ENCODE results near the gene PLA2G5.

PLA2G5 gene

DNA sequence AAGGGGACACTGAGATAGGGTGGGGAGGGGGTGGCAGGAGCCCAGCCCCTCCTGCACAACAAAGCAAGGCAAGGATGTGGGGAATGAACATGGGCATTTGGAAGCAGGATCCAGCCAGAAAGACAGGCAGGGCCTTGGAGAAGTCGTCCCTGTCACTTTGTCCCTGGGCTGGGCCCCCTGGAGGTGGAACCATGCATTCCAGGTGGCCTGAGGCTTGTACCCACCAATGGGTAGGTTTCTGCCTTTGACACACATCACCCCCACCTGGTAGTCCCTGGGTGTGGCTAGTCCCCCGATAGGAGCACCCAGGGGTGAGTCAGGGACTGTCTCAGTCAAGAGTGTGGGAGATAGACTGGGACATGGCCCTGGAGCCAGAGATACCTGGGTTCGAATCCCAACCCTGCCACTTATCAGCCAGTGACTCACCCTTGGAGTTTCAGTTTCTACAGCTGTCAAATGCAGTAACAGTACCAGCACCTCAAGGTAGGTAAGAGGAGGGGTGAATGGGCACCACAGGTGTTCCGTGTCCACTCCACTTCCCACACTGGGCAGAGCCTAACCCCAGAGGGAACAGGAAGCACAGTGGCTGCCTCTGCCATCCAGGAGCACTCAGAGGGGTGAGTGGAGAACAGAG is 39.3 kb downstream of the PLA2G5 start:
- no peaks in the 10 kb centered on the region for H3K36me3 ChIP-seq (ENCODE audit: insufficient read depth, low read length)
- H3K4me1 ChIP-seq (ENCODE audit: insufficient read depth, low read length) = peaks cover 3% of the 10 kb centered on the region; the same call in 1 of the 2 replicates
- H3K9ac ChIP-seq (ENCODE audit: low read depth, low read length) = no peak overlapping the region
- no peaks in the 10 kb centered on the region; the same call in 1 of the 2 replicates for H3K9me3 ChIP-seq (ENCODE audit: control insufficient read depth, insufficient read depth, low read length)

DNA sequence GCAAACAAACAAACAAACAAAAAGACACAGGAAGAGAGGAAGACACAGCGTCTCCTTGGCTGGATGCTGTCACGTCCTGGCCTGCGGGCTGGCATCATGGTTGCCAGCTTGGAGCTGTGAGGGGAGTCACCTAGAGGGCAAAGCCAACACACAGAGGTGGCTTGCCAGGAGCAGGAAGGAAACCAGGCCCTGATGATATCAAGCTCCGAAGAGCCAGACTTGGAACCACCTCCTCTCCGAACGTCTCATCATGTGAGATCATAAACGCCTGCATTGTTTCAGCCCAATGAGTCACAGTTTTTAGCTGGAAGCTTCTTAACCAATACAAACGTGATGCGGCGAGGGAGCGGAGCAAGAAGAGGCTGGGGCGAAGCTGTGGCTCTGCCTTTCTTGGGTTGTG is 40.7 kb downstream of the PLA2G5 start:
- Histone ChIP-seq H3K9me3 (ENCODE audit: control insufficient read depth, insufficient read depth, low read length) (no peaks in the 10 kb centered on the region; the same call in 1 of the 2 replicates), H3K4me1 (ENCODE audit: insufficient read depth, low read length) (peaks cover 6% of the 10 kb centered on the region; the same call in 1 of the 2 replicates), H3K9ac (ENCODE audit: low read depth, low read length) (no peak overlapping the region)

DNA sequence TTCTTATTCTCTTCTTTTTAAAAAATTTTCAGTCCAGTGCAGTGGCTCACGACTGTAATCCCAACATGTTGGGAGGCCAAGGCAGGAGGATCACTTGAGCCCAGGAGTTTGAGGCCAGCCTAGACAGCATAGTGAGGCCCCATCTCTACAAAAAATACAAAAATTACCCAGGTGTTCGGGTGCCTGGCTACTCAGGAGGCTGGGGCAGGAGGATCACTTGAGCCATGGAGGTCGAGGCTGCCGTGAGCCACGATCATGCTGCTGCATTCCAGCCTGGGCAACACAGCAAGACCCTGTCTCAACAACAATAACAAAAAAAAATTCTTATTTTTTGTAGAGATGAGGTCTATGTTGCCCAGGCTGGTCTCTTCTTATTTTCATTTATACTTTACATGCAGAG is 41.5 kb downstream of the PLA2G5 start:
- Histone ChIP-seq H3K4me1 (ENCODE audit: insufficient read depth, low read length) (peaks cover 6% of the 10 kb centered on the region; the same call in 1 of the 2 replicates), H3K9me3 (ENCODE audit: control insufficient read depth, insufficient read depth, low read length) (no peaks in the 10 kb centered on the region), H3K9ac (ENCODE audit: low read depth, low read length) (no peak overlapping the region), H3K36me3 (ENCODE audit: insufficient read depth, low read length) (no peaks in the 10 kb centered on the region)

More for the DNA sequence above, 40.7 kb downstream of the PLA2G5 start:
- no peaks in the 10 kb centered on the region for H3K36me3 ChIP-seq (ENCODE audit: insufficient read depth, low read length)

DNA sequence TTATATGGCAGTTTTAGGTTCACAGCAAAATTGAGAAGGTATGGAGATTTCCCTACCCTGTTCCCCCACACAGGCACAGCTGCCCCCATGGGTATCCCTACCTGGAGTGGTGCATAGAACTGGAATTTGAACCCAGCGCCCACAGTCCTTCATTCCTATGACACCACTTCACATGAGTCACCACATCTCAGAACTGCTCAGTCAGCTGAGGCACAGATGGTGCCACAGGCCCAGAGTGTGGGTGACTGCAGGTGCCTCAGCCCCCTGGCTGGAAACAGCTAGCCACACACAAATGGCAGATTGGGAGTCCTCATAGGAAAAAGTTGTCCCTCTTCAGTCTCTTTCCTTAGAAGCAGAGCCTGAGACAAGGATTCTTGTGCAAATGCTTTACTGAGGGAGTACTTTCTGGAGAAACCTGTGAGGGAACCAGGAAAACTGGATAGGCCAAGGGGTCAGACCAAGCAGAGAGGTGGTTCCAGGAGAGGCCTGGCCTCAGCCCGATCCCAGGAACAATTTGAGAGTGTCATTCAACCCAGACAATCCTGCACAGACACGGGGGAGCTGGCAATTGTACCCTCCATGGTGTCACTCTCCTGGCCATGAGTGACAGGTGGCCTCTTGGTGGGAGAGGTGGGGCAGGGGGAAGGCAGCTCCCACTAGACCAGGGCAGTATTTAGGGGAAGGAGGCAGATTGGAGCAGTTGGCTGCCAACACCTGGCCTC is 42.4 kb downstream of the PLA2G5 start:
- no peaks in the 10 kb centered on the region for H3K36me3 ChIP-seq (ENCODE audit: insufficient read depth, low read length)
- no peaks in the 10 kb centered on the region for H3K9me3 ChIP-seq (ENCODE audit: control insufficient read depth, insufficient read depth, low read length)

DNA sequence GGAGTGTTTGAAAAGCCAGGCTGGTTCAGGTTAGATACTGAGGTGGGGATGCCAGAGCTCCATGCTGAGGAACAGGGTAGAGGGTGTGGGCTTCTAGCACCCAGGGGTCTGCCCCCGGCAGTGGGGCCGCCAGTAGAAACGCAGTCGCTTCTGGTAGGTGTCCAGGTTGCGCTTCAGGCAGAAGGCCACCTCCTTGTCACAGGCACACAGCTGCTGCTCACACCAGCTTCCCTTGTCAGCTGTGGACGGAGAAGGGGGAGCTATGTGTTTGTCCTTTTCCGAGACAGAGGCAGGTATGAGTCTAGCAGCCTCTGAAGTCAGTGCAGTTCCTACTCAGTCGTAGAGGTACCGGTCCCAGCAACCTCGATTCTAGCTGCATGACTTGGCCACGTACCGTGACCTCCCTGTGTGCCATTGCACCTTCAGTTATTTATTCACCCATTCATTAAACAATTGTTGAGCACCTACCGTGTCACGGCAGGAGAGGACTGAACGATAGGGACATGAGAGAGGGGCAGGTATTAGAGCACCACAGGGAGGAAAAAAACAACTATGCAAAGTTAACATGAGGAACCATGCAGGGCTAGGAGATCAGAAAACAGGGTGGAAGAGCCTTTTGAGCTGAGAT is 44.1 kb downstream of the PLA2G5 start:
- Histone ChIP-seq H3K9ac (ENCODE audit: low read depth, low read length) (no peak overlapping the region), H3K9me3 (ENCODE audit: control insufficient read depth, insufficient read depth, low read length) (no peaks in the 10 kb centered on the region), H3K4me1 (ENCODE audit: insufficient read depth, low read length) (peaks cover 6% of the 10 kb centered on the region; the same call in 1 of the 2 replicates), H3K36me3 (ENCODE audit: insufficient read depth, low read length) (no peaks in the 10 kb centered on the region)

More for the DNA sequence above, 42.4 kb downstream of the PLA2G5 start:
- Histone ChIP-seq H3K9ac (ENCODE audit: low read depth, low read length) (no peak overlapping the region), H3K4me1 (ENCODE audit: insufficient read depth, low read length) (peaks cover 6% of the 10 kb centered on the region; the same call in 1 of the 2 replicates)

DNA sequence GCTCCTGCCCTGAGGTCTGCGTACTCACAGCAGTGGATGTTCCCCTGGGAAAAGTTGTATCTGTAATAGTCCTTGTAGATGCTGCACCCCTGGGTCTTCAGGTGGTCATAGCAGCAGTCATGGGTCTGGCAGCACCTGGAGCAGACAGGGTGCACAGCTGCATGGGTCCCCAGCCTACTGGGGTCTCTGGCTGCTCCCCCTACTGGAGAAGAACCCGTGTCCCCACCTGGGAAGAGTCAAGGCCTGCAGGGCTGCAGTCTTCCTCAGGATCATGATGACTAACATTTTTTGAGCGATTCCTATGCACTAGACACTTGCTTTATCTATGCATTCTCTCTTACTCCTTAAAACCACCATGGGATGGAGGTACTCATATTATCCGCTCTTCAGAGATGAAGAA is 45.5 kb downstream of the PLA2G5 start:
- no peaks in the 10 kb centered on the region for H3K9me3 ChIP-seq (ENCODE audit: control insufficient read depth, insufficient read depth, low read length)
- no peaks in the 10 kb centered on the region for H3K36me3 ChIP-seq (ENCODE audit: insufficient read depth, low read length)
- H3K4me1 ChIP-seq (ENCODE audit: insufficient read depth, low read length) = peaks cover 6% of the 10 kb centered on the region; the same call in 1 of the 2 replicates
- no peak overlapping the region for H3K9ac ChIP-seq (ENCODE audit: low read depth, low read length)

GRCh38 chr1:20115916-20116315 is 45.9 kb downstream of the PLA2G5 start:
- Histone ChIP-seq H3K9ac (ENCODE audit: low read depth, low read length) (no peak overlapping the region), H3K4me1 (ENCODE audit: insufficient read depth, low read length) (peaks cover 6% of the 10 kb centered on the region; the same call in 1 of the 2 replicates), H3K9me3 (ENCODE audit: control insufficient read depth, insufficient read depth, low read length) (no peaks in the 10 kb centered on the region), H3K36me3 (ENCODE audit: insufficient read depth, low read length) (no peaks in the 10 kb centered on the region)

DNA sequence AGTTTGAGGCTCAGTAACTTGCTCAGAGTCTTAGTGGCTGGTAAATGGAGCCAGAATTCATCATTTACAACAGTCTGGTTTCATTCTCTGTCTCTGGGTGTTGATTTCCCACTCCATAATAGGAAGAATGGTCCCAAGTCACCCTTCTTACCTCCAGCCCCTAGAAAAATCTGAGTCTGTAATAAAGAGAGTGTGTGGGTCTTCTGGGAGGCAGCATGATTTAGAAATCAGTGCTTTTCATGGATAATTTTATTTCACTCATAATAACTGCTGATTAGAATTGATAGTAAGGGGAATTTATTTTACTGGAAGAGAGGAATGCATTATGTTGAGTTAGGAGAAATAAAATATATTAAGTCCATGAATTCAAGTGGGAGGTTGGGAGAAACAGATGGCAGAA is 47.2 kb downstream of the PLA2G5 start:
- H3K4me1 ChIP-seq (ENCODE audit: insufficient read depth, low read length) = peaks cover 6% of the 10 kb centered on the region; the same call in 1 of the 2 replicates
- no peaks in the 10 kb centered on the region for H3K36me3 ChIP-seq (ENCODE audit: insufficient read depth, low read length)
- H3K9me3 ChIP-seq (ENCODE audit: control insufficient read depth, insufficient read depth, low read length) = no peaks in the 10 kb centered on the region
- no peak overlapping the region for H3K9ac ChIP-seq (ENCODE audit: low read depth, low read length)

GRCh38 chr1:20119347-20119746 is 49.4 kb downstream of the PLA2G5 start, which contains the start of gene PLA2G2D:
PLA2G2D (minus strand) TSS chr1:20119536; CDS start chr1:20119498, 38 bp downstream.
- H3K4me1 ChIP-seq (ENCODE audit: insufficient read depth, low read length) = peaks cover 3% of the 10 kb centered on the region; the same call in 1 of the 2 replicates
- H3K9me3 ChIP-seq (ENCODE audit: control insufficient read depth, insufficient read depth, low read length) = no peaks in the 10 kb centered on the region
- no peaks in the 10 kb centered on the region for H3K36me3 ChIP-seq (ENCODE audit: insufficient read depth, low read length)
- no peak within 1 kb of the TSS for H3K9ac ChIP-seq (ENCODE audit: low read depth, low read length)

DNA sequence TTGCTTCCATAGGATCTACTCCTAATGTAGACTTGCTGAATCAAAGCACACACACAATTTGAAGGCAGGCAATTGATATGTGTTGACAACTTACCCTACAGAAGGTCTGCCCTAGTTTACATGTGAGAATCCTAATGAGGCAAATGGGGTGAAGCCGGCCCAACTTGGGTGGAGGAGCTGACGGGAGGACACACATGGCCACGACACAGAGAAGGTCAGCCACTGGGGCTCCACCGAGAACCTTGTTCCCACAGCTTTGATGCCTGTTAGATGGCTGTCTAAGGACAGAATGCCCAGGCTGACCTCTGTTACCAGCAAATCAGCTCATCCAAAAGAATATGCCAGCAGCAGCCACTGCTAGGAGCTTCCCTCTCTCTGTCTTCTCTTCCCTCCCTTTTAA is 50.8 kb downstream of the PLA2G5 start:
- Histone ChIP-seq H3K36me3 (ENCODE audit: insufficient read depth, low read length) (no peaks in the 10 kb centered on the region), H3K9me3 (ENCODE audit: control insufficient read depth, insufficient read depth, low read length) (no peaks in the 10 kb centered on the region), H3K4me1 (ENCODE audit: insufficient read depth, low read length) (no peaks in the 10 kb centered on the region), H3K9ac (ENCODE audit: low read depth, low read length) (no peak overlapping the region)

- Histone ChIP-seq H3K9me3 (ENCODE audit: control insufficient read depth, insufficient read depth, low read length) (no peaks in the 10 kb centered on the region), H3K4me1 (ENCODE audit: insufficient read depth, low read length) (no peaks in the 10 kb centered on the region), H3K36me3 (ENCODE audit: insufficient read depth, low read length) (no peaks in the 10 kb centered on the region)
Observed at GRCh38 chr1:20123722-20124455, 53.9 kb downstream of the PLA2G5 start.

DNA sequence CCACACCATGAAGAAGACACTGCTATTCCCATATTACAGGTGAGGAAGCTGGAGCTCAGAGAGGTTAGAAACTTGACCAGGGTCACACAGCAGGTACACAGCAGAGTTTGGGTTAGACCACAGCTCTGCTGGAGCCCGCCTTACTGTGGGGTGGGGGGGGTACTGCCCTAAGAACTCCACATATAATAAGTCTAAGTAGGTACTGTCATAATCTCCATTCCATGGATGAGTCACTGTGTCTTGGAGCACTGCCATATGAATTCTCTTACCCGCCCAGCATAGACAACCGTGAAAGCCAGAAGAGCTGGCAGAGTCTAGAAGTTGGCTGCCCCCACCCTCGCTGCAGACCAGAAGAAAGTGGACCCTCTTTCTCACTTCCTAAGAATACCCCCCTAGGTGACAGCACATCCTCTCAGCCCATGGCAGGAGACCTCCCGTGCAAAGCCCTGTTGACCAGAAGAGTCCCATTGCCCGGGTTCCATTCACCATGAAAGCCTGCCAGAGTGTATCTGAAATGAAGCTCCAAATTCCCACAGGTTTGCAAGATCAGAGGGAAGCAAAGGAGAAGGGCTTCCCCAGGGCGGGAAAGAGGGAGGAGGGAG is 54.6 kb downstream of the PLA2G5 start:
- no peaks in the 10 kb centered on the region for H3K9me3 ChIP-seq (ENCODE audit: control insufficient read depth, insufficient read depth, low read length)
- no peak overlapping the region for H3K9ac ChIP-seq (ENCODE audit: low read depth, low read length)
- H3K36me3 ChIP-seq (ENCODE audit: insufficient read depth, low read length) = no peaks in the 10 kb centered on the region
- H3K4me1 ChIP-seq (ENCODE audit: insufficient read depth, low read length) = no peaks in the 10 kb centered on the region

More at GRCh38 chr1:20123722-20124455, 53.9 kb downstream of the PLA2G5 start:
- no peak overlapping the region for H3K9ac ChIP-seq (ENCODE audit: low read depth, low read length)

DNA sequence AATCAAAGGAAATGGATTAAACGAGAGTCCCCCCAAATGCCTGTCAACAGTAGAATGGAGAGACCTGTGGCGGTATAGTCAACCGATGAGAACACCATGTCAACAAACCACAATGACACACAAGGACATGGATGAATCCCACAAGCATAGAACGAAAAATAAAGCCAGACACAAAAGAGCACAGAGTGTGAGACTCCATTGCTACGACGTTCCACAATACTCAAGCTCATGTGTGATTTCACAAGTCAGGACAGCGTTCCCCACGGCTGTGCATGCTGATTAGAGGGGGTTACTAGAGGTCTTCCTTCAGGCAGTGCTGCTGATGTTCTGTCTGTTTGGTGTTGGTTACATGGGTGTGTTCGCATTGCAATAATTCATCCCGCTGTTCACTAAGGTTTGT is 55.1 kb downstream of the PLA2G5 start:
- H3K9me3 ChIP-seq (ENCODE audit: control insufficient read depth, insufficient read depth, low read length) = peaks cover 2% of the 10 kb centered on the region; the same call in 1 of the 2 replicates
- H3K9ac ChIP-seq (ENCODE audit: low read depth, low read length) = no peak overlapping the region

More for the DNA sequence above, 55.1 kb downstream of the PLA2G5 start:
- Histone ChIP-seq H3K36me3 (ENCODE audit: insufficient read depth, low read length) (no peaks in the 10 kb centered on the region), H3K4me1 (ENCODE audit: insufficient read depth, low read length) (no peaks in the 10 kb centered on the region)

All from ES-I3 (cell line).